Measurements from ENCODE around the gene KCNJ6. TPM values are rescaled to one million over a fixed set of nuclear protein-coding genes. Genes with fewer than 3 reads are reported as not detected.

The KCNJ6 gene
- total and polyA plus RNA-seq, 2 of the 8 experiments (the other 6 are each of a cell fraction or from before 2014, with no cell fraction given) = 0.51 to 1.2 TPM

DNA sequence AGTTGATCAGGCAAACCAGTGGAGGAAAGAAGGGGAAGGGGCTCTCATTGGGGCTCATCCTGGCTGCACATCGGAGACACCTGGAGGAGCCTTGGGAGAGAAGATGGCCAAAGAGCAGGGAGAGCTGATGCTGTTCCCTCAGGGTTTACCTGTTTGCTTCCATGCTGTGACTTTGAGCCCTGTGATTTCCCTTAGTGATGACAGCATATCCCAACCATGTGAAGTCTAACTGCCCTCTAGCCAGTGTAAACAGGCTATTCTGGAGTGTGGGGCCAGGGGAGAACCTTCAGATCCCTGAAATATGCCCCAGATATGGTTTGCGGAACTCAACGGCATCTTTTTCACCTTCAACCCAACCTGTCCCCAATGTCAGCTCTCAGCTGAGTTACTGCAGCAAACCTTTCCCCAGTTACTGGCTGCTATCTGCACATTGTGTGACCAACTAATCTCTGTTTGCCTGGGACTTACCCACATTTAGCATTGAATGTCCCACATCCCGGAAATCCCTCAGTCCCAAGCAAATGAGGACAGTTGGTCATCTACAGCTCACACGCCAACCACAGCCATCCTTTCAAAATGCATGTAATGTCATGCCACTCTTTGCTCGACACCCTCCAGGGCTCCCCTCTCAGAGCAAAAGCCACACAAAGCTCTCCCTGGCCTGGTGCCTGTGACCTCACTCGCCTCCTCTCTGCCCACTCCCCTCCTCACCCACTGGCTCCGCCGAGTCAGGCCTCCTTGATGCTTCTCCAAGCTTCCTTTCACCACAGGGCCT lies 242.3 kb downstream of the KCNJ6 start:
- Histone ChIP-seq H2BK120ac (replicated peaks; ENCODE audit: low read depth, low read length) (no peak overlapping the region), H3K4me2 (ENCODE audit: insufficient read depth in 1 of 2, low read depth in 2 of 2, low read length in 2 of 2) (no peak overlapping the region), H4K5ac (ENCODE audit: insufficient read length, low read depth, low read length) (no peak overlapping the region), H4K91ac (replicated peaks; ENCODE audit: insufficient read length, low read length) (peak overlapping the region; percentile 48), H2BK5ac (ENCODE audit: low read depth, low read length) (peak overlapping the region; percentile 60; the same call in 1 of the 2 replicates), H3K27me3 (replicated peaks in 1 of 4; ENCODE audit: control insufficient read depth in 3 of 4, extremely low read depth in 1 of 4, insufficient read depth in 3 of 4, low read length in 3 of 4) (no peaks in the 10 kb centered on the region; a peak in 2 of 7 replicates), H3K4me3 (ENCODE audit: extremely low read depth in 1 of 4, insufficient read depth in 2 of 4, low read depth in 3 of 4, low read length in 4 of 4) (no peak overlapping the region), H3K36me3 (ENCODE audit: control insufficient read depth in 2 of 4, insufficient read depth in 4 of 4, low read length in 3 of 4) (no peaks in the 10 kb centered on the region), H2AK5ac (ENCODE audit: low read depth, low read length) (no peak overlapping the region), H3K79me1 (ENCODE audit: low read depth, low read length) (no peaks in the 10 kb centered on the region), H3K18ac (ENCODE audit: extremely low read depth, low read length) (peak overlapping the region; percentile 72), H3K27ac (ENCODE audit: low read depth, low read length) (no peak overlapping the region), H3K79me2 (ENCODE audit: control insufficient read depth in 1 of 2, insufficient read depth in 2 of 2, low read length in 2 of 2) (no peaks in the 10 kb centered on the region), H4K8ac (ENCODE audit: extremely low read depth, insufficient read depth, low read length) (no peak overlapping the region), H3K56ac (replicated peaks; ENCODE audit: insufficient read length, low read depth, low read length) (no peak overlapping the region), H3K4ac (replicated peaks; ENCODE audit: insufficient read length, low read depth, low read length) (no peak overlapping the region), H2BK15ac (ENCODE audit: low read length) (peak overlapping the region; percentile 62; the same call in 1 of the 2 replicates), H3K4me1 (replicated peaks in 1 of 4; ENCODE audit: control insufficient read depth in 3 of 4, insufficient read depth in 4 of 4, low read length in 3 of 4) (peaks cover 0 to 10% (median 2%) of the 10 kb centered on the region in 4 experiments; a peak in 3 of 7 replicates), H2AFZ (ENCODE audit: low read length) (no peak overlapping the region), H4K20me1 (replicated peaks in 1 of 2; ENCODE audit: control insufficient read depth in 1 of 2, insufficient read depth in 2 of 2, low read length in 2 of 2) (no peaks in the 10 kb centered on the region), H3K14ac (ENCODE audit: insufficient read length) (no peak overlapping the region), H3K23me2 (ENCODE audit: low read depth, low read length) (peaks cover 2% of the 10 kb centered on the region; the same call in 1 of the 2 replicates), H3K9ac (replicated peaks in 1 of 4; ENCODE audit: extremely low read depth in 1 of 4, low read depth in 3 of 4, low read length in 3 of 4) (no peak overlapping the region), H3K9me3 (ENCODE audit: insufficient read depth in 2 of 2, low read depth in 1 of 2, low read length in 1 of 2) (peaks cover 0 to 2% of the 10 kb centered on the region in 2 experiments; a peak in 1 of 4 replicates), H2BK20ac (ENCODE audit: low read length) (peak overlapping the region; percentile 73), H2BK12ac (ENCODE audit: low read depth, low read length) (peak overlapping the region; percentile 17; the same call in 1 of the 2 replicates), H3K23ac (ENCODE audit: insufficient read length) (no peak overlapping the region)
- CTCF ChIA-PET (ENCODE audit: partially characterized antibody) = interaction anchor here (0.7 to 2.7 kb wide), 41 partner anchors 8 to 684 kb away, joined by 3 to 13 read pairs (median 4); no protein-coding TSS in a partner anchor
- TF ChIP-seq SIN3A (conservative IDR thresholded peaks at IDR 0.05 in 1 of 2, IDR thresholded peaks at IDR 0.05 in 1 of 2; ENCODE audit: low read depth in 1 of 2, low read length in 2 of 2) (no peak), TCF12 (IDR thresholded peaks at IDR 0.05; ENCODE audit: low read depth, low read length) (no peak), SP2 (IDR thresholded peaks at IDR 0.05; ENCODE audit: low read length) (no peak), CBX8 (IDR thresholded peaks at IDR 0.05; ENCODE audit: borderline replicate concordance, low read depth, low read length) (no peak)
- no peak for DNase-seq (ENCODE audit: low read depth in 1 of 2, low spot score in 2 of 2)
- POLR2A ChIA-PET (ENCODE audit: partially characterized antibody) = interaction anchor here (1.4 kb wide), 1 partner anchor 18 kb away, joined by 4 read pairs; no protein-coding TSS in a partner anchor
- 94% methylated on average over 7 of the region's 9 CpGs; no CpG with 5 or more reads in 1 of the 2 experiments for WGBS, 2 experiments (ENCODE audit: extremely low coverage in 1 of 2, insufficient coverage in 1 of 2, insufficient read length in 1 of 2, insufficient replicate concordance in 2 of 2, low coverage in 1 of 2, low lambda C conversion rate in 2 of 2, missing lambda C conversion rate in 1 of 2)
- FAIRE-seq = no peak
